Measurements from ENCODE around the gene RIPK4. TPM values are rescaled to one million over a fixed set of nuclear protein-coding genes. Genes with fewer than 3 reads are reported as not detected.
"Not testable (repeated sequence)": the region's sequence is repeated elsewhere in the genome, so short reads cannot be mapped to it uniquely, and the experiment has no call there.

The RIPK4 gene
- total RNA-seq, 1 experiment from 2014 or later: 0.31 TPM

DNA sequence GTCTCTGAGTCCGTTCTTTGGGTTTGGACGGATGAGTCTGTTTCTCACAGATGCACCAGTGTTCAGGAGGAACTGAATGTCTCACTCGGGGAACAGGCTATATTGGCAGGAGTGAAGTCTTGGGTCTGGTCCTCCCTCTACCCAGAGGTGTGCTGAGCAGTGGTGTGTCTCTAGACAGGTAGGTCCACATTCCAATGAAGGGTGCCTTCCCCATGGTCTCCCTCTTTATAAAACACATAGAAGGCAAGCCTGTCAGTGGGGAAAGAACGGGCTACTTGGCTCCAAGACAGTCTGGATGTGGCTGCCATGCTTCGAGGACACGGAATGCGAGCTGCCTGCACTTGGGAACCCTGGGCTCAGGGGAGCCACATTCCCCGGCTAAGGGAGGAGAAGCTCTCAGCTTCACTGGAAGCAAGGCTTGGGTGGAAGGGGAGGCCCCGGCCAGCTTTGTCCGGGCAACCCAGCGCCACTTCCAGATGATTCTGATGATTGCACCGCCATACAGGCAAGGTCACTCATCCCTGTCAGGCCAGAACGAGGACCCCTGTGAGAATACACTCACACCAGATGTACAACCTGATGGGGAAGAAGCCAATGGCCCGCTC is 29.7 kb upstream of the RIPK4 start:
- DNase-seq (ENCODE audit: low read depth): no peak

DNA sequence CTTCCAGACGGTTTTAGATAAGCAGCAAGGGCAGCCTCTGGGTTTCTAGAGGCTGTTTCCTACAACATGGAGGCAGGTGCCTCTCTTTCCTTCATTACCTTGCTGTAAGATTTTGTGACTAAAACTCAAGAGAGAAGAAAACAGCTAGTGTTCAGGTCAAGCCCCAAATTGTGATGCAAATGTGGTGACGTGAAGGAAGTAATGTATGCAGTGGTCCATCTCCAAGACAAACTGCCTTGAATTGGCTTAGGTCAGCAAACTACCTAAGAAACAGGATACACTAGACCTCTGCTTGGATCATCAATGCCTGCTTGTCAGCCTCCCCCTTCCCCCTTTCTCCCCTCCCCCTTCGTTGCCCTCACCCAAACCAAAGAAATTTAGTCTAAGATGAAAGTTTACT is 28.9 kb upstream of the RIPK4 start:
- no peak for DNase-seq (ENCODE audit: low read depth)

DNA sequence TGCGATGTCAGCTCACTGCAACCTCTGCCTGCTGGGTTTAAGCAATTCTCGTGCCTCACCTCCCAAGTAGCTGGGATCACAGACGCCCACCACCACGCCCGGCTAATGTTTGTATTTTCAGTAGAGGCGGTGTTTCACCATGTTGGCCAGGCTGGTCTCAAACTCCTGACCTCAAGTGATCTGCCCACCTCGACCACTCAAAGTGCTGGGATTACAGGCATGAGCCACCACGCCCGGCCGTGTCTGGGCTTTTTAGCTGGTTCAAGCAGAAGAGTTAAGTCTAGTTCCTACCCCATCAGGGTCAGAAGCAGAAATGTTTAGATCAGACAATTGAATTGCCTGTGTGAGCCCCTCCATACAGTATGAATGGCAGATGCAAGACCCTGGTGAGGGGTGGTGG is 27.7 kb upstream of the RIPK4 start:
- no peak for DNase-seq (ENCODE audit: low read depth)

DNA sequence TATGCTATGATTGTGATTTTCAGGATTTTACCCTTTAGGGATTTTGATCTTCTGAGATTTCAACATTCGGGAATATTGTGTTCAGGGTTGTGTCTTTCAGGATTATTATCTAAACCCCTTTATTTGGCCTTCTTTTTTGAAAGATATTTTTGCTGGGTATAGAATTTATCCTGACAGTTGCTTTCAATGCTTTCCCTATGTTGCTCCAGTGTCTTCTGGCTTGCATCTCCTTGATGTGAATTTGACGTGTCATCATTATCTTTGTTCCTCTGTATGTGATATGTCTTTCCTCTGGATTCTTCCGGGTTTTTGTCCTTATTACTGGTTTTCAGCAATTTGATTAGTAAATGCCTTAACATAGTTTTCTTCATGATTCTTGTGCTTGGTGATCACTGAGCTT is 25.9 kb upstream of the RIPK4 start:
- DNase-seq (ENCODE audit: low read depth): no peak

DNA sequence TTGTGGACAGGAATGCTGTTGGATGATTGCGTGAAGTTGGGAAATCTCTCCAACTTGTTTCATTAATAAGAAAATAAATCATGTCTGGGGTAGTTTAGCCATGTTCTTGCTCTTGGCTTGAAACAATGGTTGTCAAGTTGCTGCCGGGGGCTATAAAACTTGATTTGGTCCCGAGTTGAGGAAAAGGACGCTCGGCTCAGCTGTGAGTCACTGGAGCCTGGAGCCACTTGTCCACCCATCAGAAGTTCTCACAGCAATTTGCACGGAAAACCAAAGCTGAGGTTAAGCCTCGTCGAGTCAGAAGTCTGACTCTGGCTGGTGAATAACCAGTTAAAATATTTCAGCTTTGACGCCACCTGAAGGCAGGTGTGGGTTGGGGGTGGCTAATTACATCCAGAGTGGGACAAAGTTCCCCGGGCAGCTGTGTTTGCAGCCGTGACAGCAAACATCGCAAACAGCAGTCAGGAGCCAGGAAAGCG is 19.7 kb upstream of the RIPK4 start:
- DNase-seq (ENCODE audit: low read depth): peak; percentile 47

DNA sequence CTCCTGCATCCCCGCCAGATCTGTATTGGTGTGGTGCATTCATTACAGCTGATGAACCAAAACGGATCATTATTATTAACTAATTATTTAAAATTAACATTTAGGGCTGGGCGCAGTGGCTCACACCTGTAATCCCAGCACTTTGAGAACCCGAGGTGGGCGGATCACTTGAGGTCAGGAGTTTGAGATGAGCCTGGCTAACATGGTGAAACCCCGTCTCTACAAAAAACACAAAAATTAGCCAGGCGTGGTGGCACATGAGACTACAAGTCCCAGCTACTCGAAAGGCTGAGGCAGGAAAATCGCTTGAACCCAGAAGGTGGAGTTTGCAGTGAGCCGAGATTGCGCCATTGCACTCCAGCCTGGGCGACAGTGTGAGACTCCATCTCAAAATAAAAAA is 18.4 kb upstream of the RIPK4 start:
- not testable (repeated sequence) for DNase-seq (ENCODE audit: low read depth)

DNA sequence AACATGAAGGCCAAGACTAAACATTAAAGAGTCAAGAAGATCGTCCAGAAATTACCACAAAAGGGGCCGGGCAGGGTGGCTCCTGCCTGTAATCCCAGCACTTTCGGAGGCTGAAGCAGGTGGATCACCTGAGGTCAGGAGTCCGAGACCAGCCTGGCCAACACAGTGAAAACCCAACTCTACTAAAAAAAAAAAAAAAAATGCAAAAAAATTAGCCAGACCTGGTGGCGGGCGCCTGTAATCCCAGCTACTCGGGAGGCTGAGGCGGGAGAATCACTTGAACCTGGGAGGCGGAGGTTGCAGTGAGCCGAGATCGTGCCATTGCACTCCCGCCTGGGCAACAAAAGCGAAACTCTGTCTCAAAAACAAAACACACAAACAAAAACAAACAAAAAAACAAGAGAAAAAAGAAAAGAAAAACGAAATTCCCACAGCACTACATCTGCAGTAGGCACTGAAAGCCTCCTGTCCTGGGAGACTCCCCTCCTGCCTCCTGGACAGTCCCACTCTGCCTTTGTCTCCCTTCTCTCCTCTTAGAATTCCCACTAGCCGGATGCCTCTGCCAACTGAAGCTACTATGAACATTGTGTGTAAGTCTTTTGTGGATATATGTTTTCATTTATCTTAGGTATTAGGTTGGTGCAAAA is 17.7 kb upstream of the RIPK4 start:
- DNase-seq (ENCODE audit: low read depth): no peak

DNA sequence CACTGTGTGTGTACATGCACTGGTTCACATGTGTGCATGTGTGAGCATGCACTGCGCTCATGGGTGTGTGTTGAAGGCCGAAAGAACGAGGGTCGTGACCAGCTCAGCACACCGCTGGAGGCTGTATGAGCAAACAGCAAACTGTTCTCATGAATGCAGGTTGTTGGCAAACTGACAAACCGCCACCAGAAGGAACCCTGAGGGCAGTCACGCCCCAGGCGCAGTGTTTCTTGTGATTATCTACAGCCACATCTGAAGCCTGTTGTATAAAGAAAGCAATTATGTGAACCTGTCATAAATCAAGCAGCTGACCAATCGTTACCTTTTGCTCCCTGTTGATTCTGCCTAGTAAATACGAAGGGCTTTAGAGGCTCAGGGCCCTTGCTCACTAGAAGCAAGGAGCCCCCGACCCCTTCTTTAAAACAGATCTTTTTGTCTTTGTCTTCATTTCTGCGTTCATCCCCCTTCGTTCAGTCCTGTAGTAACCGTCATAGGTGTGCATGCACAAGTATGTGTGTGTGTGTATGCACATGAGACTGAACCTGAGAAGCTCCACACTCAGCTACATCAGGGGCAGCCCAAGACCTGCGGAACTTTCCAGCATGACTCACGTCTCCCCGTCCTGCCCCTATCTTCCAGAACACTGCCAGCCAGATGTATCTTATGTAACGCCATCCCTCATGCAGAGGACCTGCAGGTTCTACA is 16.8 kb upstream of the RIPK4 start:
- DNase-seq (ENCODE audit: low read depth): peak; percentile 71

DNA sequence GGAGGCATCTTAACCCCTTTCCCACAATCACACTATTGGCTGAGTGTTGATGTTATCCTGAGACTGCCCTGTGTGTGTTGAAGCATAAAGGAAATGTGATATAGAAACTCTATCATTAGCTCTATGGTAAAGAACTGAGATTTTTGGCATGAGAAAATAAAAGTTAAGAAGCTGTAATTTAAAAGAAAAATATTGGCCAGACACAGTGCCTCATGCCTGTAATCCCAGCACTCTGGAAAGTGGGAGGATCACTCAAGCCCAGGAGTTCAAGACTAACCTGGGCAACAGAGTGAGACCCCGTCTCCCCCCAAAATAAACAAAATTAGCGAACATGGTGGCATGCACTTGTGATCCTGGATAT is 14.2 kb upstream of the RIPK4 start:
- no peak for DNase-seq (ENCODE audit: low read depth)

DNA sequence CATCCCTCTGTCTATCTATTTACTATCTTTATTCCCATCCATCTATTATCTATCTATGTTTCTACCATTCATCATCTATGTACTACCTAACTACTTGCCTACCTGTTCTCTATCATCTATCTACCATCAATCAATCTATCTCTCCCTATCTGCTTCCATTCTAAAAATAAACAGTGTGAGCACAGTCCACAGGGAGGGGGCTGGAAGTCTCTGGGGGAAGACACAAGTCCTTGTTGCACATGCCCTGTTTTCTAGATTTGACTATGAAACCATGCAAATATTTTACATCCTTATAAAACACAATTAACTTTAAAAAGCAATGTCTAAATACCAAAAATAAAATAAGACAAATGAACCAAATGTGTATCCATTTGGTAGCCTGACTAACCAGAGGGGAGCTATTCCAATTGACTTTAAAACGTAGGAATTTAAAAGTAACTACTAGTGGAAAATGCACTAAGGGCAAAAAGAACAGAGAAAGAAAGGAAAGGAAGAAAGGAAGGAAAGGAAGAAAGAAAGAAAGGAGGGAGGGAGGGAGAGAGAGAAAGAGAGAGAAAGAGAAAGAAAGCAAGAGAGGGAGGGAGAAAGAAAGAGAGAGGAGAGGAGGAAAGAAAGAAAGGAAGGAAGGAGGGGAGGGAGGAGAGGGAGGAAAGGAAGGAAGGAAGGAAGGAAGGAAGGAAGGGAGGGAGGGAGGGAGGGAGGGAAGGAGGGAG is 13.6 kb upstream of the RIPK4 start:
- no peak for DNase-seq (ENCODE audit: low read depth)

DNA sequence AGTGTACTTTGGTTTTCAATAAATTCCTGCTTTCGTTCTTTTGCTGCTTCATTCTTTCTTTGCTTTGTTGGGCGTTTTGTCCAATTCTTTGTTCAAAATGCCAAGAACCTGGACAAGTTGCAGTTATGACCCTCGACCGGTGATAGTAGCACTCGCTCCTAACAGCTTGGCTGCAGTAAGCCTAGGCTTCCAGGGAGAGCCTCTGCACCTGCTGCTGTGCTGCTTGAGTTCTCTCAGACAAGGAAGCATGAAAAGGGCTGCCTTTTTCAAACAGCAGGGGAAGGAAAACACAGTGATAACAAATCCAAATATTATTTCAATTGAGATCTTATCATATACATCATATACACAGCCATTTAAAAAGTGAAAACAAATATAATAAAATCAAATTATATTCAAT is 12.8 kb upstream of the RIPK4 start:
- DNase-seq (ENCODE audit: low read depth): no peak

DNA sequence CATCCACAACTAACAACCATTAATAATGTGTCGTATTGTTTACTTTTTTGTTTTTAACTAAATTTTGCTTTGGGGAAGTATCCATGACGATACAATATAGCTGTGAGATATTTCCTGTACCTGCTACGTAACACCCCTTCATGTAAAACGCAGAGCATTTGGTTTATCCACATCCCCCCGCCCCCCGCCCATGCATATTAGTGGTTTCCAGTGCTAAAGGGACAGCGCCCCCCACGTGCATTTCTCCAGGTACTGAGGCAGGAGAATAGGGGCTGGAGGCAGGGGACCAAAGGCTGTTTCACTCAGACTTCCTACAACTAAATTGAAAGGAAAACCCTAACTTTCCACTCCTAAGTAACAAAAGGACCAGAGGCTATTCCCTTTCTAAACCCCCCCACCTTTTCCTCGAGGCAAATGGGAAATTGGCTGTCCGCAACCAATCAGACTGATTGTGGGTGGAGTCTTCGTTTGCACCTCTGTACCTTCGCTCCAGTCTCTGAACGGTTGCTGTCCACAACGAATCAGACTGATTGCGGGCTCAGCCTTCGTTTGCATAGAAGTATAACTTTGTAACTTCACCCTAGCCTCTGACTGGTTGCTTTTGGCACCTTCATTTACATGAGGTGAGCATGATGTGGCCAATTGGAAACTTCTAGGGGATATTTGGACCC is 12.2 kb upstream of the RIPK4 start:
- DNase-seq (ENCODE audit: low read depth): no peak

DNA sequence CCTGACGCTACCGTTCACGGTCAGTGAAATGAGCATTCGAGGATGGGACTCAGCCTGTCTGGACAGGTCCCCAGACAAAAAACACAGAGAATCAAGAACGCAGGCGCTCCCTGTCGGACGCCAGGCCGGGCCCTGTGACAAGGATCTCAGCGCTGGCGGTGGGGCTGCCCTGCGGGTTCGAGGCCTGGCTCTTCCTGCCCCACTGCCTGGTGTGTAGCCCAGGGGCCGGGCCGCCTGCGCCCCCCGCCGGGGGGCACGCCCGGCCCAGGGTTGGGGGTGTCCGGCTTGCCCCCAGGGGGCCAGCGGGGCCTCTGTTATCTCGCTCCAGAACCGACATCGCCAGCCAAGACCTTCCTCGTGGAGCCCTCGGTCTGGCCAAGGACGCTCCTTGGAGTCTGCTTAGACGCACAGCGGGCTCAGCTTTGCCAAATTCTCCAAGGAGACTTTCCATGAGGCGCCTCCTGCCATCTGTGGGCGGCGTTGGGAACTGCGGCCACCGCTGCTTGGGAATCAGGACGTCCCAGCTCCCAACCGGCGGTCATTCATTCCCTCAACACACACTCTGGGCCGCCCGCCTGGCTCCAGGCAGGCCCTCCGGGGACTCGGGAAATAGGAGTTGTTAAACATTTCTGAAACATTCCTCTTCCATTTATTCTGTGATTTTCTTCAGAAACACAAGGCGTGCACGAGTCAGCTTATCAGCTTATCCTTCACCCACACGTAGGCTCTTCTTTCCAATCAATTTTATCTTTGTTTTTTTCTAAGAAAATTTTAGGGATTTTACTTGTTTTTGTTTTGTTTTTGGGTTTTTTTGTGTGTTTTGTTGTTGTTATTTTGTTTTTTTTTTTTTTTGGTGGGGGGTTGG is 11.3 kb upstream of the RIPK4 start:
- DNase-seq (ENCODE audit: low read depth): peak; percentile 66

DNA sequence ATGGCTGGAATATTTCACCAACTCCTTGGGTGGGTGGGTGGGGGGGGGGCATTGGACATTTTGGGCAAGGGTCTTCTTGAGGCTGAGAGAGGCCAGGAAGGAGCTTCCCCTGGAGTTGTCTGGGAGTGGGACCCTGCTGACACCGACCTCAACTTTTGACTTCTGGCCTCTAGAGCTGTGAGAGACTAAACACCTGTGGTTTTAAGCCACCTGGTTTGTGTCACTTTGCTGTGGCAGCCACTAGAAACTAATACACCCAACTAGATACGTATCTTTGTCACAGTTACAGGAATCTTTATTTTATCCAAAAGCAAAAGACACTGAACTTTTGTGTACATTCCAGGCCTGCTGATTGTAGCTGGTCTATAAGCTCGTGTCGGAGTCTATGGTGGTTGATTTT is 9.9 kb upstream of the RIPK4 start:
- no peak for DNase-seq (ENCODE audit: low read depth)

DNA sequence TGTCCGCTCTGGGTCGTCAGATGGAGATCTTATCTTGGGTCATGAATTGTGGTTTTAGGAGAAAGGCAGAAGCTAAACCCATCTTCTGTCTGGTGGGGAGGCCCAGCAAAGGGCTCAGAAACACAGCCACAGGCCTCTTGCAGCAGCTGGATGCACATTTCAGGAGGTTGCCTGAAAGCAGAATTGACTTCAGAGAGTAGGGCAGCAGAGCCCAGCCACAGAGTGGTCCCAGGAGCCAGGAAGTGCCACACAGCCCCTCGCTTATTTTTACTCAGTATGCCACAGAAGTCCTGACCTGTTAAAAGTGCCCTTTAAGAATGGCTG is 8.3 kb upstream of the RIPK4 start:
- DNase-seq (ENCODE audit: low read depth): no peak

DNA sequence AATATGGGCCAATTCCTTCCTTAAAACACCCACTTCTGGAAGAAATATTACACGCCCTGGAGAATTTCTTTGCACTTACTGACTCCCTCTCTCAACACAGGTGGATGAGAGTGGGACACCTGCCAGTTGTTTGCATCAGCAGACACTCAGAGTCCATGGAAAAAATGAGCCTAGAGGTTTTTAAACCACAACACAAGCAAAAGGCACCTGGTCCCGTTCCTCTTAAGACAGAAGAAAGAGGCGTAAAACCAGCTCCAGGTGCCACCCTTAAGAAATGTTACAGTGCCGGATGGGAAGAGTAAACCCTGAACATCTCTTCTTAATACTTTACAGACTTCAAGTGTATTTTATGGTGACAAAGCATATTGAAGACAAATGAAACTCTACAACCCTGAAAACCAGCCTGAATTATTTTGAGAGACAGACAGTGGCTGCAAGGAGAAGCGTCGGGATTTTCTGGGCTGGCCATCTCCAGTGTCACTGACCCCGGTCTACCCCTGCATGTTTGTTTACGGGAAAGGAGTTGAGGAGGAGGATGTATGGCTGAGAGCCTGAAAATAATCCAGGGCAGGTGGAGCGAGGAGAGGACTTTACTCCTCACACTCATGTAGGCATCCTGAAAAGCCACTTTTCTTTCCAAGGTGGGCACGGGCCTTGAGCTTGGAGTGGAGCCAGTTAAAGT is 7.8 kb upstream of the RIPK4 start:
- DNase-seq (ENCODE audit: low read depth): no peak

DNA sequence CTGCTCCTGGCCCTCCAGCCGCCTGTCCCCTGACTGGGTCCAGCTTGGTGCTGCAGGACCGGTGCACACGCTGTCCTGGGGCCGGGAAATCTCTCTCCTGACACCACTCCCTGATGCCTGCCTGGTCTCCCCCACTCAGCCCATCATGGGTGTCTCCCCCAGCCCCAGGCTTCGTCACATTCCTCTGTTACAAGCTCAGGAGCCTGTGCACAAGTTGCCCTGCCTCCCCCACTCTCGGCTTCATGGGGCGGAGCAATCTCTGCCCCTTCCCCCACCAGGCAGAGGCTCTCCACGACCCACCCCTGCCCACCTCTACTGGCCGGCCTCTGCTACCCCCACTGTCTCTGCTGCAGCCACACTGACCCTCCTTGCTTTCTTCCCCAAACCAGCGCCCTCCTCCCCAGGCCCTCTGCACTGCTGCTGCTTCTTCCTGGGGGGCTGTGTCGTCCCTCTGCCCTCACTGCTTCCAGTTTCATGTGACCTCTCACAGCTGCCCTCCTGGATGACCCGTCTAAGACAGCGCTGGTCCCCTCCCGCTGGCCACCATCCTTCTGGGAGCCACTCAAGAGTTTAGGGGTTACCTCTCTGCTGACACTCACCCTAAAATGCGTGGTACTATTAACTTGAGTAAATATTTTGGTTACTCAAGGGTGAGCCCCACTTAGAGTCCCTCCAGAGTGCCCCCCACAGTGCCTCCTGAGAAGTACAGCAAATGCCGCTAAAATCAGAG is 5.7 kb upstream of the RIPK4 start:
- DNase-seq (ENCODE audit: low read depth): no peak

DNA sequence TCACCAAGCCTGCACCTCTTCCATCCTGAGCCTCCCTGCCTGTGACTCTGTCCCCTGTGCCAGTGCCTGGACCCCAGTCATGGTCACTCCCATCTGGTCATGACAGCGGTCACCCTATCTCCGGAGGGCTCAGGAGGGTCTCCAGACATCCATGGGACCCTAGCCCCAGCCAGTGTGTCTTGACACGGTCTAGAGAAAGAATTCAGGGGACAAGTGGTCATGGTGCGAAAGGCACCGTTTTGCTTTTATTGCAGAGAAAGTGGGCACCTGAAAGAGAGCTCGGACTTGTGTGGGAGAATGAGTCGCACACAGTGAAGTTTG is 4.7 kb upstream of the RIPK4 start:
- DNase-seq (ENCODE audit: low read depth): no peak

DNA sequence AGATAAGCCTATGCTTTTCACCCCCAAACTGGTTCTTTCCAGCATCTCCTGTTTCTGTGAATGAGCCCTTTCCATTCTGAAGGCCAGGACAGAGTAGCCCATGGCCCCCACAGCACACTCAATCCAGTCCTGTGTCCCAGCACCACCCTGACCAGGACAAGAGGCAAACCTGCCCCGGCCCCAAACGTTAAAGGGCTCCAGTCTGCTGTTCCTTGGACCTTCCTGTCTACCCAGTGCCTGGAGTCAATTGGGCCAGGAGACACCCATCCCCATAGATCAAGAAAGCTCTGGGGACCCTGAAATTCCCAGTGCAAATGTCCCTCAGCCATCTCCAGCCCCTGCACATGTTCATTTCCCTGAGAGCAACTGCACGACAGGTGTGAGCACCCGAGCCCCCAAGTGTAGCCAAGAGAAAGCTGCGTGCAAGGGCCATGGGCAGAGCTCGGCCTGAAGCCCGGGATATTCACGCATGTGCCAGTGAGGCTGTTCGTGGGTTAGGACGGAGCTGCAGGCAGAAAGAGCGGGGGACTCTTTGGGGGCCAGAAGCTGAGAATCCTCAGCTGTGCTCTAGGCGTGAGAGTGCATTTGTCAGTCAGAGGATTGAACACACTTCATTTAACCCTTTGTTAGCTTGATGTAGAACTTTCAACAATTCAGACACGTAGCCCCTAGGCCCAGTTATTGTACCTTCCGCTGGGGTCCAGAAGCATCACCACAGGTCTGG is 4.2 kb upstream of the RIPK4 start:
- DNase-seq (ENCODE audit: low read depth): no peak

All from HT1080 (cell line).